Measurements from ENCODE around the gene MAPK11.

The MAPK11 gene

GRCh38 chr22:50304528-50305392 is 34.6 kb upstream of the MAPK11 start:
- peak overlapping the region; percentile 88 for H3K4me3 ChIP-seq (replicated peaks; ENCODE audit: low read depth, low read length)
- TF ChIP-seq CTCF (IDR thresholded peaks at IDR 0.05; ENCODE audit: low read depth, low read length, missing control alignments), result no peak
- DNase-seq (ENCODE audit: extremely low read depth, low read depth), result no peak

GRCh38 chr22:50303848-50304527 is 33.8 kb upstream of the MAPK11 start:
- no peak for TF ChIP-seq CTCF (IDR thresholded peaks at IDR 0.05; ENCODE audit: low read depth, low read length, missing control alignments)
- DNase-seq (ENCODE audit: extremely low read depth, low read depth), result no peak
- peak overlapping the region; percentile 88 for H3K4me3 ChIP-seq (replicated peaks; ENCODE audit: low read depth, low read length)

GRCh38 chr22:50303515-50303847 is 33.3 kb upstream of the MAPK11 start:
- peak overlapping the region; percentile 88 for H3K4me3 ChIP-seq (replicated peaks; ENCODE audit: low read depth, low read length)
- no peak for TF ChIP-seq CTCF (IDR thresholded peaks at IDR 0.05; ENCODE audit: low read depth, low read length, missing control alignments)
- no peak for DNase-seq (ENCODE audit: extremely low read depth, low read depth)

- TF ChIP-seq CTCF (IDR thresholded peaks at IDR 0.05; ENCODE audit: low read depth, low read length, missing control alignments), result no peak
- no peak for DNase-seq (ENCODE audit: extremely low read depth, low read depth)
- H3K4me3 ChIP-seq (replicated peaks; ENCODE audit: low read depth, low read length), result 0 out of 2 replicates have a peak overlapping the region, but pooled peaks have one; percentile 88
Measured at GRCh38 chr22:50302564-50302963, 32.4 kb upstream of the MAPK11 start.

GRCh38 chr22:50302041-50302541 is 31.9 kb upstream of the MAPK11 start:
- no peak for DNase-seq (ENCODE audit: extremely low read depth, low read depth)
- peak overlapping the region; percentile 31; the same call in 1 of the 2 replicates for H3K4me3 ChIP-seq (replicated peaks; ENCODE audit: low read depth, low read length)
- TF ChIP-seq CTCF (IDR thresholded peaks at IDR 0.05; ENCODE audit: low read depth, low read length, missing control alignments), result no peak

- TF ChIP-seq CTCF (IDR thresholded peaks at IDR 0.05; ENCODE audit: low read depth, low read length, missing control alignments), result no peak
- no peak for DNase-seq (ENCODE audit: extremely low read depth, low read depth)
- peak overlapping the region; percentile 31; the same call in 1 of the 2 replicates for H3K4me3 ChIP-seq (replicated peaks; ENCODE audit: low read depth, low read length)
Measured at GRCh38 chr22:50301581-50301991, 31.4 kb upstream of the MAPK11 start.

All from HFF-Myc (cell line).